CD4-positive, alpha-beta T cell treated with Interleukin-6 for 4 hours (primary cell): Measurements from ENCODE around the gene UBTD2.
"Not testable (repeated sequence)": the region's sequence is repeated elsewhere in the genome, so short reads cannot be mapped to it uniquely, and the experiment has no call there.

Experiments
- DNase-seq: peaks from one replicate; pipeline ENCODE4 v3.0.0-alpha.2; 2020; ENCODE audit warnings: mixed read lengths

UBTD2 gene

GRCh38 chr5:172291837-172292236, 8.3 kb upstream of the UBTD2 start:
- DNase-seq: not testable (repeated sequence)

- no peak for DNase-seq
Measured at GRCh38 chr5:172288465-172288864, 4.9 kb upstream of the UBTD2 start.

DNA sequence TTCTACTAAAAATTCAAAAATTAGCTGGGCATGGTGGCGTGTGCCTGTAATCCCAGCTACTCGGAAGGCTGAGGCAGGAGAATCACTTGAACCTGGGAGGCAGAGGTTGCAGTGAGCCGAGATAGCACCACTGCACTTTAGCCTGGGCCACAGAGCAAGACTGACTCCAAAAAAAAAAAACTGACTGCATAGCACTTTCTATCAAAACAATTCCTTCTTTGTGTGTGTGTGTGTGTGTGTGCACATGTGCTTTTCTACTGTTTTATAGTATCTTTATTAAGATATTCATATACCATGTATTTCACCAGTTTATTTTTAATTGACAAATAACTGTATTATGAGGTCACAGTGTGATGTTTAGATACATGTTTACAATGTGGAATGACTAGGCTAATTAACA, 3.6 kb upstream of the UBTD2 start:
- DNase-seq: not testable (repeated sequence)

DNA sequence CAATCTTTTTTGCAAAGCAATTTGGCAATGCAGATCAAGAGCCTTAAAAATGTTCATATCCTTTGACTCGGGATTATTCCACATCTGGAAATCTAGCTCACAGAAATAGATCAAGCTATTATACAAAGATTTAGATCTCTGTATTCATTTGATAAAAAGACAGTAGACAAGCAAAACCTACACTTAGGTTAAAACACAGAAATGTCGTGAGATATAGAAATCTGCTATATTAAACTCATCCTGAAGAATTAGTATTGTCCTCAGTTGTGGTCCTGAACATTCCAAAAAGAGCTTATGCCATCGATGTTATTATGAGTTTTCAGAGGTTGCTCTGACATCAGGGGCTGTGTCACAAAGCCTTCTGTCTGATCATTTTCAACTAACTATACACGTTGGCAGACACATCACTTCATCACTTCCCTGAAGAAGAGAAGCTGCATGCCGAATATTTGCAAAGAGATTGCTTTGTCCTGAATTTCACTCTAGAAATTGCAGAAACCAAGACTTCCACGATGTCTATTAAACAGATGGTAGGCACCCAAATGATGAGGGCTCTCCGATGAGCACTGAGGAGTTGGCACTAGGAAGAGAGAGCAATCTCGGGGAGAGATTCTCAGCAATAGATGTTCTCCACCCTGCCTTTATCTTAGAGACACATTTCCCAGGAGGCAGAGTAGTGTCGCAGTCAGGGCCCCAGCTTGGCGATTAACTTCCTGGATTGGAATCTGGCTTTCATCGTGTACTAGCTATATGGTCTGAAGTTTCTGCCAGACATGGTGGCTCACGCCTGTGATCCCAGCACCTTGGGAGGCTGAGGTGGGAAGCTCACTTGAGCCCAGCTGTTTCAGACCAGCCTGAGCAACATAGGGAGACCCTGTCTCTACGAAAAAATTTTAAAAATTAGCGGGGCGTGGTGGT, 1.9 kb upstream of the UBTD2 start:
- no peak for DNase-seq

DNA sequence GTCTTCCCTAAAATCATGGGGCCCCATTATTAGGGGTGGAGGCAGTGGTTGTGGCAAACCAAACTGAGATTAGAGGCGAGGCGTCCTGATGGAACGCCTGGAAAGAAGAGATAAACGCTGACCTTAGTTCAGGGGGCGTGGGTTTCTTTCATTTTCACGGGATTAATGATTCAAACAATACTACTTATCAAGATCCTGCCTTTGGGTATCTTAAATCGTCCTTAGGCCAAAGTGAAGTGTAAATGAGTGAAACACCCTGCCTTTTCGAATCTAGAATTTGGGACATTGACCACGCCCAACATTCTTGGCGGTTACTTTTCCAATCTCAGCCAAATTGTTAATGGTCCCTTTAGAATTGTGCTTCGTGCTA, 1.0 kb upstream of the UBTD2 start:
- peak; percentile 2 for DNase-seq

DNA sequence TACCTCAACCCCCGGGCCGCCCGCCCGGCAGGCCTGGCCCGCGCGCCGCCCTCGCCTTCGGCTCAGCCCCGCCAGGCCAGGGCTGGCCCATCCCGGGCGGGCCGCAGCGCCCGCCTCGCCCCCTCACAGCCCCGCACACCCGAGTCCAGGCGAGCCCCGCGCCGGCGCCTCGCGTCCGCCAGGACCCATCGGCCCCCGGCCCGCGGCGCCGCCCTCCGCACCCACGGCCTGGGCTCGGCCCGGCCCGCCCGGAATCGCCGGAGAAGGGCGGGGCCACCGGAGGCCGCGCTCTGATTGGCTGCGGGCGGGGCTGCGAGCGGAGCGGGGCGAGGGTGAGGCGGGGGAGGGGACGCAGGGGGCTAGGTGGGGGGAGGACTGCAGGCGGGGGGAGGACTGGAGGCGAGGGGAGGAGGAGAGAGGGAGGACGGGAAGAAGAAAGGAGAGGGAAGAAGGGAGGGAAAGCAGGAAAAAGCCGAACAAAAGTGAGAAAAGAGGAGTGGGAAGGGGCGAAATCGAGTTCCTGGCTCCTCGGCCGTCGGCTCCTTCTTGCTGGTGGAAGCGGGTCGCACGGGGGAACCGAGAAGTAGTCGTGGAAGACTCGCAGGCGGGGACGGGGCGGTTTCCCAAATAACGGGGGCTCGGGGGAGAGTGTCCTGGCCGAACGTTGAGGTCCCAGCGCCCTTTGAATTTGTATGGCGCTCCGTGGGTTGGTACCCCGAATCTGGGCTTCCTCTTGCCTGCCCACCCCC, 472 bp upstream of the UBTD2 start:
- DNase-seq: peak; percentile 85

GRCh38 chr5:172282272-172283019, 1.1 kb downstream of the UBTD2 start:
- DNase-seq: no peak

- DNase-seq: no peak
Measured at GRCh38 chr5:172281346-172281745, 2.2 kb downstream of the UBTD2 start.

GRCh38 chr5:172280929-172281328, 2.6 kb downstream of the UBTD2 start:
- DNase-seq: no peak

- no peak for DNase-seq
Measured at GRCh38 chr5:172280317-172280716, 3.2 kb downstream of the UBTD2 start.

GRCh38 chr5:172278356-172278755, 5.2 kb downstream of the UBTD2 start:
- DNase-seq: no peak

DNA sequence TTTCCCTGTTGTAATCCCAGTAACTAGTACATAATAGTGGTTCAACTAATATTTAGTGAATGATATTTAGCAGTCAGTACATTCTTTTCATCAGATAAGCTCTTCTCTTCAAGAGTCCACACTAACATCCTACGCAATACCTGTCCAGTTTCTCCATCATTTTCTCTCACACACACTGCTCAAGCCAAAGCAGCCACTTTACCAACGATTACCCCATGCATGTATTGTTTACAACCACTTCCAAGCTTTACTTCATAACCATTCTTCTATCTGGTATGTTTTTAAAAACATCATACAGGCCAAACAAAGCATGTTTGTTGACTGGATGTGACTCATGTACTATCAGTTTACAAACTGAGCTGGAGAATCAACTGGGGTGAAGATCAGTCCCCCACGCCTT, 7.3 kb downstream of the UBTD2 start:
- DNase-seq: no peak

- peak; percentile 53 for DNase-seq
Measured at GRCh38 chr5:172274951-172275753, 8.4 kb downstream of the UBTD2 start.

- no peak for DNase-seq
Measured at GRCh38 chr5:172267943-172268342, 15.6 kb downstream of the UBTD2 start.

DNA sequence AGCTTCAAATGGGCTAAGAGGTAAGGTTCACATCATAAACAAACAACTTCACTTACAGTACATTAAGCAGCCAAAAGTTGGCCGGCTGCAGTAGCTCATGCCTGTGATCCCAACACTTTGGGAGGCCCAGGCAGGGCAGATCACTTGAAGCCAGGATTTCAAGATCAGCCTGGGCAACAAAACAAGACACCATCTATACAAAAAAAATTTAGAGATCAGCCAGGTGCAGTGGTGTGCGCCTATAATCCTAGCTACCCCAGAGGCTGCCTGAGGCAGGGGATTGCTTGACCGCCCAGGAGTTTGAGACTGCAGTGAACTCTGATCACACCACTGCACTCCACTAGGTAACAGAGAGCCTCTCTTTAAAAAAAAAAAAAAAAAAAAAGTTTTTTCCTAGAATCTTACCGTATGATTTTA, 16.9 kb downstream of the UBTD2 start:
- no peak for DNase-seq

GRCh38 chr5:172266071-172266675, 17.4 kb downstream of the UBTD2 start:
- DNase-seq: no peak

DNA sequence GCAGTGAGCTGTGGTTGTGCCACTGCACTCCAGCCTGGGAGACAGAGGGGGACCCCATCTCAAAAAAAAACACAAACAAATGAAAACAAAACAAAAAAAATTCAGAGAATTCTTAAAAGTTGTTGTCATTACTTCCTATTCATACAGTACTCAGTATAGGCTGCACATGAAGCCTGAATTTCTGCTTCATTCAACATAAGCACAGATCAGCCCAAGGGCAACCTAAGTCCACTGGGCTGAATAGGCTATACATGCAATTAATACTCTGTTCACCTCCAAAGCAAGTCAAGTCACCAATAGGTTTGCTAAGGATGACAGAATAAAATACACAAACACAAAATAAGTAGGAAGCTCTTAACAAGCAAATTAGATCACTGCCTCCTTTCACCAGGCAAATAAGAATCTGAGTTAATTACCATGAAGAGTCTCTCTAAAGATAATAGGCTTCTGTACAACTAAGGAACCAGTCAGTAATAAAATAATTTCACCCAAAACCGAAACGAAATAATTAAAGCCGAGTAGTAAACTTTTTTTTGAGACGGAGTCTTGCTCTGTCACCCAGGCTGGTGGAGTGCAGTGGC, 18.7 kb downstream of the UBTD2 start:
- DNase-seq: no peak

GRCh38 chr5:172255444-172255843, 28.1 kb downstream of the UBTD2 start:
- no peak for DNase-seq

GRCh38 chr5:172252501-172252900, 31.1 kb downstream of the UBTD2 start:
- DNase-seq: no peak

- DNase-seq: no peak
Measured at GRCh38 chr5:172251419-172251818, 32.1 kb downstream of the UBTD2 start.

- no peak for DNase-seq
Measured at GRCh38 chr5:172248637-172249036, 34.9 kb downstream of the UBTD2 start.

DNA sequence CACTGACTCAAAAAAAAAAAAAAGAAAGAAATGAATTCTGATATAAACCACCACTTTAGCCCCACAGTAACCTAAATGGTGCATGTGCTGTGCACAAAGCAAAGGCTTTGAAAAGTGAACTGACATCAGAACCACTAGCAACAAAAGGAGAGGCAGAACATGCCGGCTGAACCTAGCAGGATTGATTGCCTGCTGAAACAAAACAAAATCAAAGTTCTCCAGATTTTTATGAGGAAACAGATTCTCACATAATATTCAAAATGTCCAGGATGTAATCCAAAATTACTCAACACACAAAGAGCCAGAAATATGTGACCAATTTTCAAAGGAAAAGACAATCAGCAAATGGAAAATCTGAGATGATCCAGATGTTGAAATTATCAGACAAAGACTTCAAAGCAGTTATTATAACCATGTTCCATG, 37.9 kb downstream of the UBTD2 start:
- no peak for DNase-seq
